ENCODE results near the gene DCANP1. TPM values are rescaled to one million over a fixed set of nuclear protein-coding genes. Genes with fewer than 3 reads are reported as not detected.

DCANP1 gene
- total and polyA plus RNA-seq, 9 of the 15 experiments (the other 6 are each of a cell fraction or from before 2014, with no cell fraction given): not detected

GRCh38 chr5:135466178-135467050 is 19.3 kb upstream of the DCANP1 start (continued):
- TF ChIP-seq, protein P1, sequence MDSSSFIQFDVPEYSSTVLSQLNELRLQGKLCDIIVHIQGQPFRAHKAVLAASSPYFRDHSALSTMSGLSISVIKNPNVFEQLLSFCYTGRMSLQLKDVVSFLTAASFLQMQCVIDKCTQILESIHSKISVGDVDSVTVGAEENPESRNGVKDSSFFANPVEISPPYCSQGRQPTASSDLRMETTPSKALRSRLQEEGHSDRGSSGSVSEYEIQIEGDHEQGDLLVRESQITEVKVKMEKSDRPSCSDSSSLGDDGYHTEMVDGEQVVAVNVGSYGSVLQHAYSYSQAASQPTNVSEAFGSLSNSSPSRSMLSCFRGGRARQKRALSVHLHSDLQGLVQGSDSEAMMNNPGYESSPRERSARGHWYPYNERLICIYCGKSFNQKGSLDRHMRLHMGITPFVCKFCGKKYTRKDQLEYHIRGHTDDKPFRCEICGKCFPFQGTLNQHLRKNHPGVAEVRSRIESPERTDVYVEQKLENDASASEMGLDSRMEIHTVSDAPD (CRISPR knock-in tag; IDR thresholded peaks at IDR 0.05): no peak
- TF ChIP-seq ZC3H4 (CRISPR knock-in tag; IDR thresholded peaks at IDR 0.05; ENCODE audit: borderline replicate concordance) (no peak), HMGN3 (IDR thresholded peaks at IDR 0.05; ENCODE audit: borderline replicate concordance, extremely low read depth, insufficient read length, low read depth, low read length) (no peak), ZKSCAN1 (IDR thresholded peaks at IDR 0.05; ENCODE audit: low read depth, low read length) (no peak), NRF1 (conservative IDR thresholded peaks at IDR 0.05 in 1 of 2, IDR thresholded peaks at IDR 0.05 in 1 of 2) (peak; percentile 82 to 85), SMARCB1 (IDR thresholded peaks at IDR 0.05; ENCODE audit: insufficient read length, low read depth) (no peak), U2AF1 (optimal IDR thresholded peaks at IDR 0.05; ENCODE audit: low read depth, low read length) (no peak), CTCF (IDR thresholded peaks at IDR 0.05 in 2 of 3, conservative IDR thresholded peaks at IDR 0.05 in 1 of 3; ENCODE audit: insufficient read depth in 2 of 3, low read depth in 1 of 3, low read length in 3 of 3) (peak; percentile 90 to 95 (median 95)), CREB1 (IDR thresholded peaks at IDR 0.05) (no peak), CREB1 (CRISPR knock-in tag; IDR thresholded peaks at IDR 0.05) (no peak), JUND (IDR thresholded peaks at IDR 0.05; ENCODE audit: borderline replicate concordance, low read depth, low read length) (peak; percentile 20; the same call in 1 of the 2 replicates), JUND (tag; IDR thresholded peaks at IDR 0.05; ENCODE audit: borderline replicate concordance, low read depth, low read length) (no peak; the same call in 2 of the 3 replicates), CREBBP (IDR thresholded peaks at IDR 0.05; ENCODE audit: low read depth, low read length) (no peak), FOXO4 (CRISPR knock-in tag; IDR thresholded peaks at IDR 0.05) (no peak), POLR2A (conservative IDR thresholded peaks at IDR 0.05) (no peak), TAL1 (IDR thresholded peaks at IDR 0.05) (no peak), TSC22D4 (tag; IDR thresholded peaks at IDR 0.05) (no peak), ZNF436 (CRISPR knock-in tag; IDR thresholded peaks at IDR 0.05) (no peak), SIN3B (IDR thresholded peaks at IDR 0.05; ENCODE audit: low read depth) (no peak), JUN (IDR thresholded peaks at IDR 0.05; ENCODE audit: borderline replicate concordance, low read depth, low read length) (peak; percentile 35; the same call in 1 of the 2 replicates), JUN (CRISPR knock-in tag; IDR thresholded peaks at IDR 0.05; ENCODE audit: borderline replicate concordance) (no peak)
- TF ChIP-seq, protein P2, sequence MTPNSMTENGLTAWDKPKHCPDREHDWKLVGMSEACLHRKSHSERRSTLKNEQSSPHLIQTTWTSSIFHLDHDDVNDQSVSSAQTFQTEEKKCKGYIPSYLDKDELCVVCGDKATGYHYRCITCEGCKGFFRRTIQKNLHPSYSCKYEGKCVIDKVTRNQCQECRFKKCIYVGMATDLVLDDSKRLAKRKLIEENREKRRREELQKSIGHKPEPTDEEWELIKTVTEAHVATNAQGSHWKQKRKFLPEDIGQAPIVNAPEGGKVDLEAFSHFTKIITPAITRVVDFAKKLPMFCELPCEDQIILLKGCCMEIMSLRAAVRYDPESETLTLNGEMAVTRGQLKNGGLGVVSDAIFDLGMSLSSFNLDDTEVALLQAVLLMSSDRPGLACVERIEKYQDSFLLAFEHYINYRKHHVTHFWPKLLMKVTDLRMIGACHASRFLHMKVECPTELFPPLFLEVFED (CRISPR knock-in tag; conservative IDR thresholded peaks at IDR 0.05): no peak
- TF ChIP-seq, protein P3, sequence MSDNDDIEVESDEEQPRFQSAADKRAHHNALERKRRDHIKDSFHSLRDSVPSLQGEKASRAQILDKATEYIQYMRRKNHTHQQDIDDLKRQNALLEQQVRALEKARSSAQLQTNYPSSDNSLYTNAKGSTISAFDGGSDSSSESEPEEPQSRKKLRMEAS (CRISPR knock-in tag; IDR thresholded peaks at IDR 0.05): no peak
